ENCODE measurements around the gene ELN.
"Not testable (repeated sequence)": the region's sequence is repeated elsewhere in the genome, so short reads cannot be mapped to it uniquely, and the experiment has no call there.

ELN gene

DNA sequence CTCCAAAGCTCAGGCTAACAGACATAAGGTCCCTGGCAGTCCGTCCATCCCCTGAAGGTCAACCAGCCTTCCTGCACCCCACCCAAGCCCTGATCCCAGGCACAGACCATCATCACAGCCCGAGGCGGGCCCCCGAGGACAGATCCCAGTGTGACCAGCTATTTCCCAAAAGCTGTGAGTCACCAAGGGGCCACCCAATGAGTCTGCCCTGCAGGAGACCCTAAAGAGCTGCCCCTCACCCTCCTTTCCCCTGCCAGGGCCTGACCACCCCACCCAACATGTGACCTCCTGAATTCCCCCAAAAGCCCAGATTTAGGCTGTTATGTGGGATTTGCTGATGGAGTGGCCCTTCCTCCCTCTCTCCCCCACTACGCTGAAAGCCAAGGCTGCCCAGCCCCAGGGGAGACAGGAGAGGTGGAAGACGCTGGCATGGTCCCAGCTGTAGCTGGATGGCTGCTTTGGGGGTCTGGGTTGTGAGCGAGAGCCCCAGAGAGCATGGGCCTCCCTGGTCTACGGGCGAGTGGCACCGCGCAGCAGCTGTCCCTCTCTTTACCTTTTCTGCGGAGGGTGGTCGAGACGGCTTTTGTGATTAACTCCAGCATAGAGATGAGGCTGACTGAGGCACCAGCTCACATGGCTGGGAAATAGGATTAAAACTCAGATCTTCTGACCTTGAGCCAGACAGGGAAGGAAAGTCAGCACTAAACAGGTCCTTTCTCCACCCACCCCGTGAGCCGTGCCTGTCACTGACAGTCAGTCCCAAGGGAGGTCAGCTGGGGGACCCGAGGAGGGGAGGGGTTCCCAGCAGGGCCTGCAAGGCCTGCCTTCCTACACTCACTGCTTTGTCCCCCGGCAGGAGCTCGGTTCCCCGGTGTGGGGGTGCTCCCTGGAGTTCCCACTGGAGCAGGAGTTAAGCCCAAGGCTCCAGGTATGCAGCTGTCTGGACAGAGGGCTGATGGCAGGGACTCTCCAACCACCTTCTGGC, 16.7 kb downstream of the ELN start:
- no peak for DNase-seq

DNA sequence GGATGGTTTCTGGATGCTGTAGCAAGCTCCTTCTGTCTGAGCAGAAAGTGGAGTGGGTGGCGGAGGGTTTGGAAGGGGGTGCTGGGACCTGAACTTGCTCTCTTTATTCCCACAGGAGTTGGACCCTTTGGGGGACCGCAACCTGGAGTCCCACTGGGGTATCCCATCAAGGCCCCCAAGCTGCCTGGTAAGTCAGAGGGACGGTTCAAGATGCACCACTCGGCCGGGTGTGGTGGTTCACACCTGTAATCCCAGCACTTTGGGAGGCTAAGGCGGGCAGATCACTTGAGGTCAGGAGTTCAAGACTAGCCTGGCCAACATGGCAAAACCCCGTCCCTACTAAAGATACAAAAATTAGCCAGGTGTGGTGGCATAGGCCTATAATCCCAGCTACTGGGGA, 18.6 kb downstream of the ELN start:
- DNase-seq: not testable (repeated sequence)

DNA sequence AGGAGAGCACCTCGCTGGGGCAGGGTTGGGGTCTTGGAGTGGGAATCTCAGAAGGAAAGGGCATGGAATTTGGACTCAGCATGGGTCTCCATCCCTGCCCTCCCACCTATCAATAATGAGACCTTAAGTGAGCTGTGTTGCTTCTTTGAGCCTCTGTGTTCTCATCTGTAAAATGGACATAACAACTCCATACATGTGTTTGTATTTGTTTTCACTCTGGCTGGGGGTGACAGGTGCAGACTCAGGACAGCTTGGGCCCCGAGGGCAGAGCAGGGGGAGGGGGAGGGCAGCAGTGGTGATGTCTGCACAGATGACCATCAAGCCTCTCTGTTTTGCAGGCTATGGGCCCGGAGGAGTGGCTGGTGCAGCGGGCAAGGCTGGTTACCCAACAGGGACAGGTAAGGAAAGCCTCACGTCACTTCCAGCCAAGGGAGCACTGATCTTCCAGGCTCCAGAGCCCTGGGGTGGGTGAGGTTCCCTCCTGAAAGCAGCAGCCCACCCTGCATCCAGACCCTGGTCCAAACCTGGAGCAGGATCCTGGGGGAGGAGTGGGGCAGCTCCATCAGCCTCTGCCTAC, 19.9 kb downstream of the ELN start:
- no peak for DNase-seq

DNA sequence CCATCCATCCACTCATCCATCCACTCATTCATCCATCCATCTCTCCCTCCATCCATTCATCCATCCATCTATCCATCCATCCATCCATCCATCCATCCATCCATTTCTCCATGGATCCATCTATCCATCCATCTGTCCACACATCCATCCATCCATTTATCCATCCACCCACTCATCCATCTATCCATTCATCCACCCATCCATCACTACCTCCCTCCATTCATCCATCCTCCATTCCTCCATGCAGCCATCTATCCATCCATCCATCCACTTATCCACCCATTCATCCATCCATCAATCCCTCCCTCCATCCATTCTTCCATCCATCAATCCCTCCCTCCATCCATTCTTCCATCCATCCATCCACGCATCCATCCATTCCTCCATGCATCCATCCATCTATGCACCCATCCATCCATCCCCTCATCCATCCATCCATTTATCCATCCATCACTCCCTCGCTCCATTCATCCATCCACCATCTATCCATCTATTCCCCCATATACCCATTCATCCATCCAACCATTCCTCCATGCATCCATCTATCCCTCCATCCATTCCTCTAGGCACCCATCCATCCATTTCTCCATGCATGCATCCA, 21.1 kb downstream of the ELN start:
- no peak for DNase-seq

DNA sequence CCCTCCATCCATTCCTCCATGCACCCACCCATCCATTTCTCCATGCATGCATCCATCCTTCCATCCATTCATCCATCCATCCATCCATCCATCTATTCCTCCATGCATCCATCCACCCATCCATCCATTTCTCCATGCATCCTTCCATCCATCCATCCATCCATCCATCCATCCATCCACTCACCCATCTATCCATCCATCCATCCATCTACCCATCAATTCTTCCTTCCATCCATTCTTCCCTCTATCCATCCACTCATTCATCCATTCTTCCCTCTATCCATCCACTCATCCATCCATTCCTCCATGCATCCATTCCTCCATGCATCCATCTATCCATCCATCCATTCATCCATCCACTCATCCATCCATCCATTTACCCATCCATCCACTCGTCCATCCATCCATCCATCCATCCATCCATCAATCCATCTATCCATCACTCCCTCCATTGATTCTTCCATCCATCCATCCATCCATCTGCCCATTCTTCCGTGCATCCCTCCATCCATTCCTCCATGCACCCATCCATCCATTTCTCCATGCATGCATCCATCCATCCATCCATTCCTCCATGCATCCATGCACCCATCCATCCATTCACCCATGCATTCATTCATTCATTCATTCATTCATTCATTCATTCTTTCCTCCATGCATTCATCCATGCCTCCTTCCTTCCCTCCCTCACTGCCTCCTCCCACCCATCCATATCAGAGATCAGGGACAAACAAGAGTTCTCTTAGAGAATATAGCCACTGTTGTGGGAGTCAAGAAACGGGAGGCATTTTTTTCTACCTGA, 22.2 kb downstream of the ELN start:
- no peak for DNase-seq

DNA sequence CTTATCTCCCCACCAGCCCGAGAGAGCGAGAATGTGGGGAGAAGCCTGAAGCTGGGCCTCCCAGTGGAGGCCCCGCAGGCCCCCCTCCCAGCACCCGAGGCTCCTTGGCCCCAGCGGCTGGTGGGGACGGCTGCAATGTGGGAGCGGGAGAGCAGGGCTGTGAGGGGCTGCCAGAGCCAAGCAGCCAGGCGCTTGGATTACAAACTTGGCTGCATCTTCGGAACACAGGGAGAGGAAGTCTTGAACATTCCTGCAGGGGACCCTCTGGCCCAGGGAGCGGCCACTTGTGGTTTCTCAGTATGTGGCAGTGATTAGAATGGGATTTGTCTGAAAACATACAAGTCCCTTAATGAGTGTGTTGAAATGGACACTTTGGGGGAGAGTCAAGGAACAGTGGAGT, 23.2 kb downstream of the ELN start:
- DNase-seq: no peak

DNA sequence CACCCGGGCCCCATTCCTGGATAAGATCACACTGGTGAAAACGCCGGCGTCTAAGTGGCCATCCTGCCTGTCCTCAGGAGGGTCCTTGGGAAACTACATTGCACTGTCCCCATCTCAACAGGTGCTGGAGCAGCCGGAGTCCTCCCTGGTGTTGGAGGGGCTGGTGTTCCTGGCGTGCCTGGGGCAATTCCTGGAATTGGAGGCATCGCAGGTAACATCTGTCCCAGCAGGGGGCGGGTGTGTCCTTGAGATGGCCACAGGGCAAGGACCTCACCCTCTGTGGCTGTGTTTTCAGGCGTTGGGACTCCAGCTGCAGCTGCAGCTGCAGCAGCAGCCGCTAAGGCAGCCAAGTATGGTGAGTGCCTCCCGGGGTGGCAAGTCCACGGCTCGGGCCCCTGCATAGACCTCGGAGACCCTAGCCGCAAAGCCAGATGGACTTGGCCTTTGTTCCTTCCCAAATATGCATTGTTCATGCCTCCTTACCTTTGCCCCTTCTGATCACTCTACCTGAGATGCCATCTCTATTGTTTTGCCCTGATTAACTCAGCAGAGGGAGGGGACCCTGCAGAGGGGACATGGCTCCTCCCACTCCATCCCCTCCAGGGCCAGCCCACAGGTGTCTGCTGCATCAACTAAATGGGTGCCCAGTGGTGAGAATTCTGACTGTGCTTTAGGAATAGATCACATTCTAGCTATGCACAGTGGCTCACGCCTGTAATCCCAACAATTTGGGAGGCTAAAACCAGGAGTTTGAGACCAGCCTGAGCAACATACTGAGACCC, 23.8 kb downstream of the ELN start:
- no peak for DNase-seq

DNA sequence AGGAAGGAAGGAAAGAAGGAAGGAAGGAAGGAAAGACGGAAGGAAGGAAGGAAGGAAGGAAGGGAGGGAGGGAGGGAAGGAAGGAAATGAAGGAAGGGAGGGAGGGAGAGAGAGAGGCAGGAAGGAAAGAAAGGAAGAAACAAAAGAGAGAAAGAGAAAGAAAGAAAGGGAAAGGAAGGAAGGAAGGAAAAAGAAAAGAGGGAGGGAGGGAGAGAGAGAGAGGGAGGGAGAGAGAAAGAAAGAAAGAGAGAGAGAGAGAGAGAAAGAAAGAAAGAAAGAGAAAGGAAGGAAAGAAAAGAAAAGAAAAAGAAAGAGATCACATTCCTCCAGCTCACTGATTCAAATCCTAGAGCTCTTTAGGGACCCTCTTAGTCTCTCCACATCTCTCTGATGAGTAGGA, 24.7 kb downstream of the ELN start:
- no peak for DNase-seq

DNA sequence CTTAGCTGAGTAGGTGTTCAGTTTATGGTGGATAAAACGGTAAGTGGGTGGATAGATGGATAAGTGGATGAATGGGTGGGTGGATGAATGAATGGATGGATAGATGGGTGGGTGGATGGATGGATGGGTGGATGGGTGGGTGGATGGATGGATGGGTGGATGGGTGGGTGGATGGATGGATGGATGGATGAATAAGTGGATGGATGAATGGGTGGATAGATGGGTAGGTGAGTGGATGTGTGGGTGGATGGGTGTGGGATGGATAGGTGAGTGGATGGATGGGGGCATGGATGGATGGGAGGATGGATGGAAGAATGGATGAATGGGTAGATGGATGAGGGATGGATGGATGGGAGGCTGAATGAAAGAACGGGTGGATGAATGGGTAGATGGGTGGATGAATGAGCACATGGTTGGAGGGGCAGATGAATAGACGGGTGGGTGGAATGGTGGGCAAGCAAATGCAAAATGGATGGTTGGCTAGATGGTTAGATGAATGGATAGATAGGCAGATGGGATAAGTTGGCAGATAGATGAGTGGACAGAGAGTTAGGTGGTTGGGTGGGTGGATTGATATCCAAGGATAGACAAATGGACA, 25.7 kb downstream of the ELN start:
- DNase-seq: no peak

DNA sequence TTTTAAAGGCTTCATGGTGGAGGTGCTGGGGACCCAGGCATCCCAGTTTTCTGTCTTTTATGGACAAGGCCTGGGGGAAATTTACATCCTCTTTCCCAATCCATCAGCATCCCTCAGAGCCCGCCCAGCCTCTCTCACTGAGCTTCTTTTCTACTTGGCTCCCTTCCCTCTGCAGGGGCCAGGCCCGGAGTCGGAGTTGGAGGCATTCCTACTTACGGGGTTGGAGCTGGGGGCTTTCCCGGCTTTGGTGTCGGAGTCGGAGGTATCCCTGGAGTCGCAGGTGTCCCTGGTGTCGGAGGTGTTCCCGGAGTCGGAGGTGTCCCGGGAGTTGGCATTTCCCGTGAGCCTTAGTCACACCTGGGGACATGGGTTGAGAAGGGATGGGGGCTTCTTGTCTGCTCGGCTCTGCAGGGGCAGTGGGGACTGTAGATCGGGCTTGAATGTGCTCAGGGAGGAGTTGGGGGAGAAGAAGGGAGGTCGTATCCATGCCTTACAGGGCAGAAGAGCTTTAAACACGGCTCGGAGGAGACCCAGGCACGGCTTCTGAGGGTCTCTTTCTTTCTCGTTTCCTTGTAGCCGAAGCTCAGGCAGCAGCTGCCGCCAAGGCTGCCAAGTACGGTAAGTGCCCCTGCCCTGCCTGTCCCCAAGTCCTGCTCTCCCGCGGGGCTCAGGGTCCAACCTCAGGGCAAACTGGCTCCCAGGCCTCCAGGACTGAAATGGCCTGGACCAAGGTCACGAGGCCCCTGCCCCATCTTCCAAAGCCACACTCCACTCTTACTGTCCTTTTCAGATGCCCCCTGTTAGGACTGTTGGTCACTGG, 28.3 kb downstream of the ELN start:
- DNase-seq: no peak

DNA sequence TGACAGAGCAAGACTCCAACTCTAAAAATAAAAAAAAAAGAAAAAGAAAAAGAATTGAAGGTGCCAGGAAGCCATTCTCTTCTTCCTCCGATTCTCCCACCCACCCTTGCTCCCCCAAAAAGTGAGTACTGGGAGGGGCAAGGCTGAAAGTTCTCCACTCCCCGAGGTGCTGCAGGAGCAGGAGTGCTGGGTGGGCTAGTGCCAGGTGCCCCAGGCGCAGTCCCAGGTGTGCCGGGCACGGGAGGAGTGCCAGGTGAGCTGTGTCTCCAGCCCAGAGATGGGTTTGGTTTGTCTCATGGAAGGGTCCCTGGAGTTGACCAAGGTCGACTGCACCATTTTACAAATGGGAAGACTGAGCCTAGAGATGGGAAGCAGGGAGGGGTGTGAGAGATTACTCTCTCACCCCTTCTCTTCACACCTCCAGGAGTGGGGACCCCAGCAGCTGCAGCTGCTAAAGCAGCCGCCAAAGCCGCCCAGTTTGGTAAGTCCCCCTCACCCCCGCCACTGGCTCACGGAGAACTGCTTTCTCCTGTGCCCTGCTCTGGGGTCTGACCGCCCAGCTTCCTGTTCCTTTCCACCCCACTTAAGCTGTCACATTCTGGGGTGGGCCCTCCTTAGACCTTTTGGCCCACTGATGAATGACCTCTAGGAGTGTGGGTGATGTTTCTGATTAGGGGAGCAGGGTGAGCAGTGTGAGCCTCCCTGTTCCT, 29.4 kb downstream of the ELN start:
- DNase-seq: no peak

DNA sequence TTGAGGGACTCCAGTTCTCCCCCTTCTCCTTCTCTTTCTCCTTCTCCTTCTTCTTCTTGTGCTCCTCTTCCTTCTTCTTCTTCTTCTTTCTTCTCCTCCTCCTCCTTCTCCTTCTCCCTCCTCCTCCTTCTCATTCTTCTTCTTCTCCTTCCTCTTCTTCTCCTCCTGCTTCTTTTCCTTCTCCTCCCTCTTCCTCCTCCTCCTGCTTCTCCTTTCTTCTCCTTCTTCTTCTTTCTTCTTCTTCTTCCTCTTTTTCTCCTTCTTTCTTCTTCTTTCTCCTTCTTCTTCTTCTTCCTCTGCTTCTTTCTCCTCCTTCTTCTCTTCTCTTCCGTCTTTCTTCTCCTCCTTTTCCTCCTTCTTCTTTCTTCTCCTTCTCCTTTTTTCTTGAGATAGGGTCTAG, 30.0 kb downstream of the ELN start:
- no peak for DNase-seq

DNA sequence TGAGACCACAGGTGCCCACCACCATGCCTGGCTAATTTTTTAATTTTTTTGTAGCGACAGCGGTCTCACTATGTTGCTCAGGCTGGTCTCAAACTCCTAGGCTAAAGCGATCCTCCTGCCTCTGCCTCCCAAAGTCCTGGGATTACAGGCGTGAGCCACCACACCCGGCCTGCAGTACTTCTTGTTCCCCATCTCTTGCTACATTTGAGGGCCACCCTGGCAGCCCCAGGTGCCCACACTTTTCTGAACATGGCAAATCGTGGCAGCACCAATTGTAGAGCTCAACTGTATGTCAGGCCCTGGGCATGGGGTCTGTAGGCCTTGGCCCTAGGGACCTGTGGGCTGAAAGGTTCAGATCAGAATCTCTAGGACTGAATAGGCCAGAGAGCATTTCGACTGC, 30.5 kb downstream of the ELN start:
- DNase-seq: no peak

DNA sequence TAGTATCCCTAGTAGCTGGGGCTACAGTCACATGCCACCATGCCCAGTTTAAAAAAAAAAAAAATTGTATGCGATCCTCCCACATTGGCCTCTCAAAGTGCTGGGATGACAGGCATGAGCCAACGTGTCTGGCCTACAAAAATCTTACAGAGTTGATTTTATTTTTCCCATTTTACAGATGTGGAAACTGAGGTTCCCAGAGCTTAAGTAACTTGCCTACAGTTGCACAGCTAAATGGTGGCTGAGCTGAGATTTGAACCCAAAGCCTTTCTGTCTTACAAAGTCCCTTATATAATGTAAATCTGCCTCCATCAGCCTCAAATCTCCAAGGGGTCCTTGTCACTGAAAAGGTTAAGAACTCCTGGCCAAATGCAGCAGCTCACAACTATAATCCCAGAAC, 31.1 kb downstream of the ELN start:
- no peak for DNase-seq

DNA sequence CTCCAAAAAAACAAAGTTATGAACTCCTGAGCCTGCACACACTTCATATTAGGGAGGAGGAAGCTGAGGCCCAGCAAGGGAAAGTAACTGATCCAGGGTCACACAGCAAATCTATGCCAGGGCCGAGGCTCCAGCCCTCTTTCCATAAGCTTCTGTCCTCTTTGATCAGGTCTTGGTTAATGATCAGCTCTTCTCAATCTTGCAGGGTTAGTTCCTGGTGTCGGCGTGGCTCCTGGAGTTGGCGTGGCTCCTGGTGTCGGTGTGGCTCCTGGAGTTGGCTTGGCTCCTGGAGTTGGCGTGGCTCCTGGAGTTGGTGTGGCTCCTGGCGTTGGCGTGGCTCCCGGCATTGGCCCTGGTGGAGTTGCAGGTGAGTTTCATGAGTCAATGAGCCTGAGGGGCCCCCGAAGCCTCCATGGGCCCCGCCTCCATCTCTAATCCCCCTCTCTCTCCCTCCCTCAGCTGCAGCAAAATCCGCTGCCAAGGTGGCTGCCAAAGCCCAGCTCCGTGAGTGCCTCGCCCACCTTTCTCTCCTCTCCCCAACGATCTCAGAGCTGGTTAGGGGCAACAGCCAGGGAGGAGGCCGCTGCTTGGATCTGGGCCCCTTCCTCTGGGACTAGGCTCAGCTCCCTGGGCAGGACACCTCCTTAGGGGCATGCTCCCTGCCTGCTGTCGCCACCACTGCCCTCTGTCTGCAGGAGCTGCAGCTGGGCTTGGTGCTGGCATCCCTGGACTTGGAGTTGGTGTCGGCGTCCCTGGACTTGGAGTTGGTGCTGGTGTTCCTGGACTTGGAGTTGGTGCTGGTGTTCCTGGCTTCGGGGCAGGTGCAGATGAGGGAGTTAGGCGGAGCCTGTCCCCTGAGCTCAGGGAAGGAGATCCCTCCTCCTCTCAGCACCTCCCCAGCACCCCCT, 32.0 kb downstream of the ELN start:
- DNase-seq: no peak

DNA sequence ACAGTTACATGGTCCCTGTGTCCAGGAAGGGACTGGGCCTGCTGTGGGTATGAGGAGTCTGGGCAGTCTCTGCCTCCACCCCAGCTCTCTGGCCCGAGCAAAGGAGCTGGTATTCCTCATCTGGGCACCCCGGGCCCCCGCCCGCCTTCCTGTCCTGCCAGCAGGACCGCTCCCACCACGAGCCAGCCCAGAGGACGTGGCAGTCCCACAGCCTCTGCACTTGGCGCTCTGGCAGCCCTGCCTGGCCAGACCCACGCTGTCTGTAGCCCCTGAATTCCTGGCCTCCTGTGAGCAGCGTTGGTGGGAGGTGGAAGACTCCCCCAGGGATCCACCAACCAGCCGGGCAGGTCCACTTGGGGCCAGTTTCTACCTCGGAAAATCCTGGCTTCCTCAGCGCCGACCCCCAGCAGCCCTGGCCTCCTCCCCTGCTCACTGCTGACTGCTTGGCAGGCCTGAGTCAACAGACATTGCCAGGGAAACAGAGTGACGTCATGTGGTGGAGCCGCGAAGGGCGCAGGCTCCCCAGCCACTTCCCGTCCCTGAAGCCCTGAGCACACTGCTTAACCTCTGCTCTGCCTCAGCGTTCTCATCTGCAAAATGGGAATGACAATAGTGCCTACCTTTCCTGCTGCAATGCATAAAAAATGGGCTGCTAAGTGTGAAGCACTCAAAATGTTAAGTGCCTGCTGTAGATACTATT, 34.0 kb downstream of the ELN start:
- DNase-seq: peak; percentile 85

DNA sequence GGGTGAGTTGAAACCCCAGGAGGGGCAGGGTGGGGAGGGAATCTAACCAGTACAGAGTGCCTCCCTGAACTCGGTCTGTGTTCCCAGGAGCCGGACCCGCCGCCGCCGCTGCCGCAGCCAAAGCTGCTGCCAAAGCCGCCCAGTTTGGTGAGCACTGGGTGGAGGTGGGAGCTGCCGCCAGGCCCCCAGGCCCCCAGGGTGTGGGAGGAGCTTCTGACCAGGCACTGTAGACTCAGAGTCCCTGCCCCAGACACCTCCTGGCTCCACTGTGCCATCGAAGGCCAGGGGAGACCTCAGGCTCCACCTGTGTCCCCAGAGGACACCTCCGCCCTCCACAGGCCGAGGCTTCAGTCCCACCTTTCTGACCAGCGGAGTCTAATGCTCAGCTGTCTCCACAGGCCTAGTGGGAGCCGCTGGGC, 35.3 kb downstream of the ELN start:
- no peak for DNase-seq

DNA sequence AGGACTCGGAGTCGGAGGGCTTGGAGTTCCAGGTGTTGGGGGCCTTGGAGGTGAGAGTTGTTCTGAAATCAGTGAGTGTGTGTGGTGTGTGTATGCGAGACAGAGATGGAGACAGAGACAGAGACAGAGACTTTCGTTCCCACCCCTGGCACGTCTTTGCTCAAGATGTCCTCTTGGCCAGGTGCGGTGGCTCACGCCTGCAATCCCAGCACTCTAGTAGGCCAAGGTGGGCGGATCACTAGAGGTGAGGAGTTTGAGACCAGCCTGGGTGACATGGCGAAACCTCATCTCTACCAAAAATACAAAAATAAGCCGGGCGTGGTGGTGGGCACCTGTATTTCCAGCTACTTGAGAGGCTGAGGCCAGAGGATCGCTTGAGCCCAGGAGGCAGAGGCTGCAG, 35.7 kb downstream of the ELN start:
- DNase-seq: no peak

DNA sequence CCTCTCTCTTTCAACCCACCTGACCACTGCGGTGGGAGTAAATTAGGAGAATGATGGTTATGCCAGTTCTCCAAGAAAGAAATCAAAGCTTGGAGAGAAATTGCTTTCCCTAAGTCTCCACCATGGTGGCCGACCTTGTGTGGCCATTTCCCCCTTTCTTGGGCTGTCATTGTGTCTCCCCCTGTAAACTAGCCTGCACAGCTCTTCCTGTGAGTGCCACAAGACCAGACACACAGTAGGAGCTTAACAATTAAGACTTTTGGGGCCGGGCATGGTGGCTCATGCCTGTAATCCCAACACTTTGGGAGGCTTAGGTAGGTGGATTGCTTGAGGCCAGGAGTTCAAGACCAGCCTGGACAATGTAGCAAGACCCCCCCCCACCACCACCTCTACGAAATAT, 36.7 kb downstream of the ELN start:
- no peak for DNase-seq
